H1 (cell line): ENCODE measurements around the gene CARD18. TPM values are rescaled to one million over a fixed set of nuclear protein-coding genes. Genes with fewer than 3 reads are reported as not detected.

Source experiments
- CTCF ChIA-PET: fragments of 300-600 bp; sonication (Branson Sonifier 250); formaldehyde crosslinking; loops from one replicate; lab custom pipeline; 2021; ENCODE audit not compliant: partially characterized antibody; lab: Charles Lee
- POLR2A ChIA-PET: fragments of 300-600 bp; sonication (Branson Sonifier 250); formaldehyde crosslinking; loops from one replicate; lab custom pipeline; 2021; ENCODE audit warnings: inconsistent platforms; ENCODE audit not compliant: partially characterized antibody; lab: Charles Lee
- DNase-seq, 2 experiments: peaks; one replicate each; pipeline versions ENCODE4 v3.0.0 to v3.0.0-alpha.2; 2010 to 2022; ENCODE audit warnings: low spot score in 2 of 2, low read depth in 1 of 2, mixed read lengths in 1 of 2
- FAIRE-seq: peaks from 2 replicates; lab custom pipeline; 2011; peaks lifted over from hg19 to GRCh38; lab: Jason Lieb, UNC
- H2AFZ ChIP-seq: 2 replicates; pipeline ENCODE4 v1.8.1; 2012; ENCODE audit warnings: low read length, inconsistent platforms
- H2AK5ac ChIP-seq: 2 replicates; pipeline ENCODE4 v1.6.1; 2013; ENCODE audit warnings: low read depth, low read length
- H2BK120ac ChIP-seq: replicated peaks from 2 replicates; pipeline ENCODE3; 2013; ENCODE audit warnings: low read depth, low read length, inconsistent platforms
- H2BK12ac ChIP-seq: 2 replicates; pipeline ENCODE4 v1.6.1; 2013; ENCODE audit warnings: low read depth, low read length
- H2BK15ac ChIP-seq: 2 replicates; pipeline ENCODE4 v1.6.1; 2013; ENCODE audit warnings: low read length
- H2BK20ac ChIP-seq: 2 replicates; pipeline ENCODE4 v1.6.1; 2013; ENCODE audit warnings: low read length
- H2BK5ac ChIP-seq: 2 replicates; pipeline ENCODE4 v1.6.1; 2013; ENCODE audit warnings: low read depth, low read length
- H3K14ac ChIP-seq: 2 replicates; pipeline ENCODE4 v1.6.1; 2013; ENCODE audit warnings: inconsistent platforms; ENCODE audit not compliant: insufficient read length
- H3K18ac ChIP-seq: 2 replicates; pipeline ENCODE4 v1.6.1; 2013; ENCODE audit warnings: low read length; ENCODE audit errors: extremely low read depth
- H3K23ac ChIP-seq: 2 replicates; pipeline ENCODE4 v1.6.1; 2013; ENCODE audit warnings: inconsistent platforms; ENCODE audit not compliant: insufficient read length
- H3K23me2 ChIP-seq: 2 replicates; pipeline ENCODE4 v1.6.1; 2013; ENCODE audit warnings: low read depth, low read length
- H3K27ac ChIP-seq: 2 replicates; pipeline ENCODE4 v1.6.1; 2011; ENCODE audit warnings: low read depth, low read length, inconsistent platforms
- H3K27me3 ChIP-seq, 4 experiments: replicated peaks in 1 of 4; 1 replicate in 1 of 4; 2 replicates in 3 of 4; pipeline versions ENCODE4 v1.6.1 to v1.8.1; 2011 to 2013; ENCODE audit warnings: low read length in 3 of 4, mild to moderate bottlenecking in 3 of 4, inconsistent platforms in 2 of 4, mixed read lengths in 2 of 4, moderate library complexity in 1 of 4; ENCODE audit not compliant: control insufficient read depth in 3 of 4, insufficient read depth in 3 of 4; ENCODE audit errors: extremely low read depth in 1 of 4
- H3K36me3 ChIP-seq, 4 experiments: 2 replicates each; pipeline versions ENCODE4 v1.6.1 to v1.8.1; 2011 to 2013; ENCODE audit warnings: mild to moderate bottlenecking in 4 of 4, low read length in 3 of 4, moderate library complexity in 2 of 4, control low read depth in 1 of 4, inconsistent platforms in 1 of 4; ENCODE audit not compliant: insufficient read depth in 4 of 4, control insufficient read depth in 2 of 4
- H3K4ac ChIP-seq: replicated peaks from 2 replicates; pipeline ENCODE3; 2013; ENCODE audit warnings: low read length, low read depth, mixed read lengths, inconsistent platforms; ENCODE audit not compliant: insufficient read length
- H3K4me1 ChIP-seq, 4 experiments: replicated peaks in 1 of 4; 1 replicate in 1 of 4; 2 replicates in 3 of 4; pipeline versions ENCODE4 v1.6.1 to v1.8.1; 2011 to 2013; ENCODE audit warnings: low read length in 3 of 4, inconsistent platforms in 2 of 4, mixed read lengths in 1 of 4; ENCODE audit not compliant: insufficient read depth in 4 of 4, control insufficient read depth in 3 of 4
- H3K4me2 ChIP-seq, 2 experiments: 2 replicates each; pipeline versions ENCODE4 v1.6.1 to v1.8.1; 2011 to 2013; ENCODE audit warnings: low read depth in 2 of 2, low read length in 2 of 2, control low read depth in 1 of 2, inconsistent platforms in 1 of 2, mild to moderate bottlenecking in 1 of 2; ENCODE audit not compliant: insufficient read depth in 1 of 2
- H3K4me3 ChIP-seq, 4 experiments: fragments of 200-600, 300-600 bp in 1 of 4; sonication (generic), shearing (Covaris generic), sonication (Bioruptor Twin) in 1 of 4; 2 replicates each; pipeline versions ENCODE4 v1.5.1 to v1.8.1; 2011 to 2016; ENCODE audit warnings: low read length in 4 of 4, low read depth in 3 of 4, control low read depth in 2 of 4, inconsistent platforms in 2 of 4, mild to moderate bottlenecking in 2 of 4, mixed read lengths in 1 of 4, moderate library complexity in 1 of 4; ENCODE audit not compliant: insufficient read depth in 2 of 4; ENCODE audit errors: extremely low read depth in 1 of 4
- H3K56ac ChIP-seq: replicated peaks from 2 replicates; pipeline ENCODE3; 2013; ENCODE audit warnings: low read depth, mild to moderate bottlenecking, mixed read lengths, low read length, inconsistent platforms; ENCODE audit not compliant: insufficient read length
- H3K79me1 ChIP-seq: 2 replicates; pipeline ENCODE4 v1.6.1; 2013; ENCODE audit warnings: low read depth, low read length, control low read depth
- H3K79me2 ChIP-seq, 2 experiments: 2 replicates each; pipeline versions ENCODE4 v1.6.1 to v1.8.1; 2012 to 2013; ENCODE audit warnings: low read length in 2 of 2, mild to moderate bottlenecking in 2 of 2, inconsistent platforms in 1 of 2; ENCODE audit not compliant: insufficient read depth in 2 of 2, control insufficient read depth in 1 of 2
- H3K9ac ChIP-seq, 4 experiments: replicated peaks in 1 of 4; 1 replicate in 1 of 4; 2 replicates in 3 of 4; pipeline versions ENCODE4 v1.6.1 to v1.8.1; 2011 to 2013; ENCODE audit warnings: low read depth in 3 of 4, low read length in 3 of 4, control low read depth in 2 of 4, mild to moderate bottlenecking in 2 of 4, moderate library complexity in 2 of 4, inconsistent platforms in 1 of 4; ENCODE audit errors: extremely low read depth in 1 of 4
- H3K9me3 ChIP-seq, 2 experiments: 2 replicates each; pipeline versions ENCODE4 v1.6.1 to v1.8.1; 2012 to 2013; ENCODE audit warnings: mild to moderate bottlenecking in 2 of 2, moderate library complexity in 2 of 2, control low read depth in 1 of 2, inconsistent platforms in 1 of 2, low read depth in 1 of 2, low read length in 1 of 2, mixed read lengths in 1 of 2; ENCODE audit not compliant: insufficient read depth in 2 of 2
- H4K20me1 ChIP-seq, 2 experiments: replicated peaks in 1 of 2; 2 replicates each; pipeline versions ENCODE3 to v1.8.1; 2011 to 2013; ENCODE audit warnings: inconsistent platforms in 2 of 2, low read length in 2 of 2, mild to moderate bottlenecking in 1 of 2; ENCODE audit not compliant: insufficient read depth in 2 of 2, control insufficient read depth in 1 of 2
- H4K5ac ChIP-seq: 2 replicates; pipeline ENCODE4 v1.6.1; 2013; ENCODE audit warnings: low read length, low read depth, mixed read lengths, inconsistent platforms; ENCODE audit not compliant: insufficient read length
- H4K8ac ChIP-seq: 2 replicates; pipeline ENCODE4 v1.8.0; 2013; ENCODE audit warnings: mild to moderate bottlenecking, moderate library complexity, low read length, inconsistent platforms; ENCODE audit not compliant: insufficient read depth; ENCODE audit errors: extremely low read depth
- H4K91ac ChIP-seq: replicated peaks from 2 replicates; pipeline ENCODE3; 2013; ENCODE audit warnings: low read length, mixed read lengths, inconsistent platforms; ENCODE audit not compliant: insufficient read length
- BACH1 ChIP-seq: IDR thresholded peaks from 2 replicates; pipeline ENCODE4 v1.6.1; 2012; ENCODE audit warnings: low read length, improper control_type of control experiment
- CTCF ChIP-seq, 3 experiments: IDR thresholded peaks; 1 replicate in 2 of 3; 2 replicates in 1 of 3; pipeline versions ENCODE4 v1.5.1 to v1.6.1; 2011; ENCODE audit warnings: low read length in 3 of 3, mild to moderate bottlenecking in 3 of 3, inconsistent platforms in 2 of 3, low read depth in 1 of 3, moderate library complexity in 1 of 3; ENCODE audit not compliant: insufficient read depth in 1 of 3; ENCODE audit errors: control extremely low read depth in 1 of 3
- EZH2 ChIP-seq: fragments of 200-600 bp; sonication (generic); IDR thresholded peaks from 2 replicates; pipeline ENCODE4 v1.7.1; 2012; ENCODE audit warnings: low read depth, mild to moderate bottlenecking, moderate library complexity, low read length, inconsistent platforms; ENCODE audit not compliant: severe bottlenecking
- FOSL1 ChIP-seq: IDR thresholded peaks from 2 replicates; pipeline ENCODE4 v1.6.1; 2011; ENCODE audit warnings: mild to moderate bottlenecking, low read depth, low read length, moderate library complexity; ENCODE audit not compliant: insufficient read depth
- KDM1A ChIP-seq: fragments of 200-600, 300-600 bp; sonication (generic); IDR thresholded peaks from 2 replicates; pipeline ENCODE4 v1.7.1; 2016; ENCODE audit warnings: mild to moderate bottlenecking, low read length, borderline replicate concordance
- NRF1 ChIP-seq: IDR thresholded peaks from 2 replicates; pipeline ENCODE4 v1.6.1; 2011; ENCODE audit warnings: mild to moderate bottlenecking, low read depth, low read length, improper control_type of control experiment
- POU5F1 ChIP-seq: IDR thresholded peaks from 2 replicates; pipeline ENCODE4 v1.6.1; 2011; ENCODE audit warnings: low read depth, mild to moderate bottlenecking, low read length, moderate library complexity
- RAD21 ChIP-seq, 2 experiments: IDR thresholded peaks in 1 of 2; conservative IDR thresholded peaks in 1 of 2; 2 replicates each; pipeline ENCODE4 v1.6.1; 2011; ENCODE audit warnings: low read depth in 2 of 2, low read length in 2 of 2, improper control_type of control experiment in 1 of 2, inconsistent platforms in 1 of 2, mild to moderate bottlenecking in 1 of 2, moderate library complexity in 1 of 2
- SP4 ChIP-seq: IDR thresholded peaks from 2 replicates; pipeline ENCODE4 v1.6.1; 2012; ENCODE audit warnings: low read length, inconsistent platforms
- SRF ChIP-seq: IDR thresholded peaks from 2 replicates; pipeline ENCODE4 v1.6.1; 2011; ENCODE audit warnings: mild to moderate bottlenecking, low read depth, low read length, moderate library complexity
- TCF12 ChIP-seq: IDR thresholded peaks from 2 replicates; pipeline ENCODE4 v1.6.1; 2011; ENCODE audit warnings: low read depth, mild to moderate bottlenecking, low read length
- WGBS, 2 experiments: shearing (Covaris generic) in 1 of 2; methylation state at CpG; one replicate each; pipeline versions ENCODE4 v1.1.6 to v1.1.7; 2013 to 2015; ENCODE audit warnings: low lambda C conversion rate in 2 of 2, mixed read lengths in 2 of 2, inconsistent platforms in 1 of 2, low coverage in 1 of 2, missing lambda C conversion rate in 1 of 2; ENCODE audit not compliant: insufficient replicate concordance in 2 of 2, insufficient coverage in 1 of 2, insufficient read length in 1 of 2; ENCODE audit errors: extremely low coverage in 1 of 2, missing lambda C conversion rate in 1 of 2; 5-methylcytosine and 5-hydroxymethylcytosine counted together
- polyA plus RNA-seq, 7 experiments: library from polyadenylated mRNA; depleted of rRNA in 3 of 7; stranded (reverse) in 5 of 7; unstranded in 2 of 7; fragments of >200 nt in 5 of 7; fragments of 200-250 nt in 2 of 7; gene quantifications; 1 replicate in 5 of 7; 2 replicates in 1 of 7; 4 replicates in 1 of 7; pipeline versions ENCODE4 v1.2.1 to v1.2.3, GENCODE V29; 2011 to 2013; ENCODE audit warnings: missing spikeins in 2 of 7, mixed read lengths in 2 of 7
- total RNA-seq: library from RNA; stranded (reverse); fragmentation: NEBNext Ultra II Directional; extraction: Animal tissue kit (Norgen Biotek cat#: 25700); gene quantifications from 2 replicates; pipeline ENCODE4 v1.2.1, GENCODE V29; 2021

Gene CARD18
- total and polyA plus RNA-seq, 2 of the 8 experiments (the other 6 are each of a cell fraction or from before 2014, with no cell fraction given): not detected

GRCh38 chr11:105179542-105180278 lies 40.1 kb upstream of the CARD18 start:
- Histone ChIP-seq H2AK5ac (no peak overlapping the region), H3K27me3 (no peaks in the 10 kb centered on the region), H2BK5ac (no peak overlapping the region), H3K23ac (no peak overlapping the region), H3K79me2 (no peaks in the 10 kb centered on the region), H4K20me1 (no peaks in the 10 kb centered on the region), H3K79me1 (no peaks in the 10 kb centered on the region), H2BK12ac (no peak overlapping the region), H2AFZ (no peak overlapping the region), H3K27ac (no peak overlapping the region), H4K8ac (no peak overlapping the region), H3K14ac (no peak overlapping the region), H4K91ac (no peak overlapping the region), H2BK120ac (no peak overlapping the region), H3K4ac (no peak overlapping the region), H3K9ac (no peak overlapping the region), H3K4me2 (no peak overlapping the region), H4K5ac (no peak overlapping the region), H3K4me3 (no peak overlapping the region), H3K4me1 (no peaks in the 10 kb centered on the region), H3K18ac (no peak overlapping the region), H3K36me3 (no peaks in the 10 kb centered on the region), H3K56ac (no peak overlapping the region), H3K9me3 (no peaks in the 10 kb centered on the region), H2BK20ac (no peak overlapping the region), H2BK15ac (no peak overlapping the region), H3K23me2 (peaks cover 2% of the 10 kb centered on the region; the same call in 1 of the 2 replicates)
- FAIRE-seq: no peak
- DNase-seq: no peak
- ChIA-PET POLR2A (no interaction called here), CTCF (no interaction called here)
- 89% methylated on average over 5 of the region's 5 CpGs; no CpG with 5 or more reads in 1 of the 2 experiments for WGBS, 2 experiments
- TF ChIP-seq SRF (no peak), RAD21 (IDR thresholded peaks at IDR 0.05 in 1 of 2, conservative IDR thresholded peaks at IDR 0.05 in 1 of 2; ENCODE audit: low read depth in 2 of 2, low read length in 2 of 2) (no peak), KDM1A (no peak), TCF12 (no peak), NRF1 (no peak), BACH1 (no peak), CTCF (IDR thresholded peaks at IDR 0.05; ENCODE audit: control extremely low read depth in 1 of 3, insufficient read depth in 1 of 3, low read depth in 1 of 3, low read length in 3 of 3) (no peak), POU5F1 (no peak), EZH2 (no peak), SP4 (no peak), FOSL1 (no peak)
